HG02623 (cell line): Measurements from ENCODE around the gene FAM13A.
"Not testable (repeated sequence)": the region's sequence is repeated elsewhere in the genome, so short reads cannot be mapped to it uniquely, and the experiment has no call there.

Experiments used
- ATAC-seq: cut with Tn5 transposase; IDR thresholded peaks from one replicate; pipeline ENCODE4 v1.9.1; 2021; ENCODE audit warnings: moderate library complexity; ENCODE audit not compliant: unreplicated experiment

Gene FAM13A

GRCh38 chr4:88858752-88859151, 198.2 kb downstream of the FAM13A start:
- ATAC-seq: peak; percentile 78

GRCh38 chr4:88857588-88857987, 199.4 kb downstream of the FAM13A start:
- no peak for ATAC-seq

- no peak for ATAC-seq
Observed at GRCh38 chr4:88854481-88854880, 202.5 kb downstream of the FAM13A start.

- not testable (repeated sequence) for ATAC-seq
Observed at GRCh38 chr4:88853583-88853982, 203.4 kb downstream of the FAM13A start.

- ATAC-seq: no peak
Observed at GRCh38 chr4:88846206-88846790, 210.7 kb downstream of the FAM13A start.

GRCh38 chr4:88843067-88843685, 213.8 kb downstream of the FAM13A start:
- ATAC-seq: no peak

- no peak for ATAC-seq
Observed at GRCh38 chr4:88841635-88842034, 215.3 kb downstream of the FAM13A start.

- no peak for ATAC-seq
Observed at GRCh38 chr4:88836216-88836615, 220.8 kb downstream of the FAM13A start.

- no peak for ATAC-seq
Observed at GRCh38 chr4:88831031-88831430, 226.0 kb downstream of the FAM13A start.

- no peak for ATAC-seq
Observed at GRCh38 chr4:88830598-88830997, 226.4 kb downstream of the FAM13A start.

GRCh38 chr4:88828842-88829571, 228.0 kb downstream of the FAM13A start:
- no peak for ATAC-seq

GRCh38 chr4:88827442-88827841, 229.5 kb downstream of the FAM13A start:
- no peak for ATAC-seq

- ATAC-seq: no peak
Observed at GRCh38 chr4:88826771-88827170, 230.2 kb downstream of the FAM13A start.

- no peak for ATAC-seq
Observed at GRCh38 chr4:88825931-88826330, 231.1 kb downstream of the FAM13A start.

- ATAC-seq: peak; percentile 96
Observed at GRCh38 chr4:88823058-88823919, 233.7 kb downstream of the FAM13A start.

GRCh38 chr4:88822034-88822789, 234.8 kb downstream of the FAM13A start:
- ATAC-seq: no peak

- no peak for ATAC-seq
Observed at GRCh38 chr4:88821522-88821921, 235.5 kb downstream of the FAM13A start.

- ATAC-seq: no peak
Observed at GRCh38 chr4:88820698-88821415, 236.1 kb downstream of the FAM13A start.

GRCh38 chr4:88819818-88820697, 236.9 kb downstream of the FAM13A start:
- ATAC-seq: no peak
